ENCODE data around the gene CCDC170.

GRCh38 chr6:151477726-151478125 is 16.1 kb upstream of the CCDC170 start:
- no peak for TF ChIP-seq CTCF (IDR thresholded peaks at IDR 0.05; ENCODE audit: low read length)
- TF ChIP-seq EZH2phosphoT487 (IDR thresholded peaks at IDR 0.05; ENCODE audit: low read length): no peak

Data from MM.1S (cell line).